Endothelial cell (in vitro differentiated cells): ENCODE results near the gene CCNYL1. TPM values are rescaled to one million over a fixed set of nuclear protein-coding genes. Genes with fewer than 3 reads are reported as not detected.

Experiments used
- DNase-seq: peaks from one replicate; pipeline ENCODE4 v3.0.0; 2021; ENCODE audit warnings: low spot score
- H3K27ac Mint-ChIP-seq: one replicate; pipeline ENCODE4 v1.8.0; 2021; ENCODE audit warnings: mixed read lengths, inconsistent platforms; ENCODE audit not compliant: unreplicated experiment
- H3K27me3 Mint-ChIP-seq: one replicate; pipeline ENCODE4 v1.8.0; 2021; ENCODE audit warnings: mild to moderate bottlenecking, moderate library complexity, mixed read lengths, inconsistent platforms; ENCODE audit not compliant: unreplicated experiment
- H3K36me3 Mint-ChIP-seq: one replicate; pipeline ENCODE4 v1.8.0; 2021; ENCODE audit warnings: mild to moderate bottlenecking, low read depth, mixed read lengths, inconsistent platforms; ENCODE audit not compliant: unreplicated experiment
- H3K4me1 Mint-ChIP-seq: one replicate; pipeline ENCODE4 v1.8.0; 2021; ENCODE audit warnings: mild to moderate bottlenecking, mixed read lengths, inconsistent platforms; ENCODE audit not compliant: unreplicated experiment
- H3K4me3 Mint-ChIP-seq: one replicate; pipeline ENCODE4 v1.8.0; 2021; ENCODE audit warnings: mild to moderate bottlenecking, mixed read lengths, inconsistent platforms; ENCODE audit not compliant: unreplicated experiment
- H3K9me3 Mint-ChIP-seq: one replicate; pipeline ENCODE4 v1.8.0; 2021; ENCODE audit warnings: mixed read lengths, inconsistent platforms; ENCODE audit not compliant: unreplicated experiment
- long read RNA-seq: library from polyadenylated mRNA; unstranded; transcript quantifications from one replicate; pipeline ENCODE4 v2.0.0, GENCODE V29; 2020; ENCODE audit not compliant: unreplicated experiment
- total RNA-seq: library from RNA; stranded (reverse); fragmentation: NEBNext Ultra II Directional; extraction: Animal tissue kit (Norgen Biotek cat#: 25700); gene quantifications from one replicate; pipeline ENCODE4 v1.2.1, GENCODE V29; 2021; ENCODE audit not compliant: unreplicated experiment
- TF ChIP-seq, protein P1 (sequence below): fragments of 200-600 bp; sonication (generic); IDR thresholded peaks from one replicate; pipeline ENCODE4 v1.5.0; 2021; ENCODE audit warnings: antibody characterized with exemption; ENCODE audit not compliant: unreplicated experiment

Gene CCNYL1
- 75.5 TPM for total RNA-seq
- long read RNA-seq, partial matches to known transcripts: 0 of 1 reads
- long read RNA-seq, other reads (novel, unspliced or antisense): 1 of 1 reads

DNA sequence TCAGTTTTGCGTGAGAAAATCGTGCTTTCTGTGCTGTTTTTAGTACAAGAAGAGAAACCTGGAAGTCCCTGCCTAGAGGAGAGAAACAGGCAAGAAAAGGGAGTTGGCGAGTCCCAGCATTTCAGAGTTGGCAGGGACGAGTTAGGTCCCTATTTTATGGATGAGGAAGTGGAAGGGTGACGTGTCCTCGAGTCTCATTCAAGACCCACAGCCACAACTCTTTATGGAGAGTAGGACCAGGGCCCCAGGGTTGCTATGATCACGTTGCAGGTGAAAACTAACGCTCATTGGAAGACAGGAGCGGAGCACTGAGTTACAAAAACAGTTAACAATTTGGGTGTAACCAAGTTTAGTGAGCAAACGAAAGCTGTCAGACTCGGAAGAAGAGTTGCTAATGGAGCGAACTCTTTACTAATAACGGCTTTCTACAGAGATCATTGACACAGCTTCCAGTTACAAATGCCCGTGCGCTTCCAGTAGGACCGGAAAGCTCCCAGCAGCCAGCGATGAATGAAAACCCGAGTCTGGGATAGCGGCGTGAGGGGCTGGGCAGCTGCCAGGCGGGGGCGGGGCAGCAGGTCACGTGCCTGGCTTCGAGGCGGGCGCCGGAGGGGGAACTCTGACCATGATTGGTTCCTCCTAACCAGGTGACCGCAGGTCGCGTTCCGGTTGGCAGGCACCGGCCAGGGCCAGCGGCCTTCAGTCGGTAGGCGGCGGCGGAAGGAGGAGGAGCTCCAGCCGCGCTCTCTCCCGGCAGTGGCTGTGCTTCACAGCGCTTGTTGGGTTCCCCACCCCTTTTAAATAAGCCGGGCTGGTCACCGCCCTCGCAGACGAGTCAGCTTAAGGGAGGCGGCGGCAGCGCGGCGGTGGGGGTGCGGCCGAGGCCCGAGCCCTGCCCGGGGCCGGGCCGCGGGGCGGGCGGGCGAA lies at the start of gene CCNYL1:
Gene CCNYL1, plus strand, starts transcription at position 827 of the 927 bp plus-strand sequence. CDS start 257 bp downstream, outside the sequence.
- Mint-ChIP-seq H3K4me1 (peaks cover 28% of the 10 kb centered on the region), H3K27me3 (peaks cover 9% of the 10 kb centered on the region), H3K36me3 (peaks cover 16% of the 10 kb centered on the region), H3K9me3 (no peaks in the 10 kb centered on the region), H3K4me3 (peak within 1 kb of the TSS; percentile 100), H3K27ac (peak within 1 kb of the TSS; percentile 96)
- TF ChIP-seq, protein P1, sequence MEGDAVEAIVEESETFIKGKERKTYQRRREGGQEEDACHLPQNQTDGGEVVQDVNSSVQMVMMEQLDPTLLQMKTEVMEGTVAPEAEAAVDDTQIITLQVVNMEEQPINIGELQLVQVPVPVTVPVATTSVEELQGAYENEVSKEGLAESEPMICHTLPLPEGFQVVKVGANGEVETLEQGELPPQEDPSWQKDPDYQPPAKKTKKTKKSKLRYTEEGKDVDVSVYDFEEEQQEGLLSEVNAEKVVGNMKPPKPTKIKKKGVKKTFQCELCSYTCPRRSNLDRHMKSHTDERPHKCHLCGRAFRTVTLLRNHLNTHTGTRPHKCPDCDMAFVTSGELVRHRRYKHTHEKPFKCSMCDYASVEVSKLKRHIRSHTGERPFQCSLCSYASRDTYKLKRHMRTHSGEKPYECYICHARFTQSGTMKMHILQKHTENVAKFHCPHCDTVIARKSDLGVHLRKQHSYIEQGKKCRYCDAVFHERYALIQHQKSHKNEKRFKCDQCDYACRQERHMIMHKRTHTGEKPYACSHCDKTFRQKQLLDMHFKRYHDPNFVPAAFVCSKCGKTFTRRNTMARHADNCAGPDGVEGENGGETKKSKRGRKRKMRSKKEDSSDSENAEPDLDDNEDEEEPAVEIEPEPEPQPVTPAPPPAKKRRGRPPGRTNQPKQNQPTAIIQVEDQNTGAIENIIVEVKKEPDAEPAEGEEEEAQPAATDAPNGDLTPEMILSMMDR: no peak
- DNase-seq: peak; percentile 98

DNA sequence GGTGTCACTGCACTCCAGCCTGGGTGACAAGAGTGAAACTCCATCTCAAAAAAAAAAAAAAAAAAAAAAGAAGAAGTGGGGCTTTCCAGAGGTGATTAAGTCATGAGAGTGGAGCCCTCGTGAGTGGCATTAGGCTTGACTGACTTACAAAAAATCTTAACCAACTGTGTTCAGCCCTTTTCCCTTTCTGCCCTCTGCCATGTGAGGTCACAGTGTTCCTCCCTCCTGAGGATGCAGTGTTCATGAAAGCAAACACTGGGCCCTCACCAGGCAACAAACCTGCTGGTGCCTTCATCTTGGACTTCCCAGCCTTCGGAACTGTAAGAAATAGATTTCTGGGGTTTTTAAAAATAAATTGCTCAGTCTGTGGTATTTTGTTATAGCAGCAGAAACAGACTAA lies 49.2 kb upstream of the CCNYL1 start:
- Mint-ChIP-seq H3K27ac (no peak overlapping the region), H3K36me3 (no peaks in the 10 kb centered on the region), H3K4me1 (peaks cover 3% of the 10 kb centered on the region), H3K27me3 (peaks cover 2% of the 10 kb centered on the region), H3K9me3 (no peaks in the 10 kb centered on the region), H3K4me3 (no peak overlapping the region)
- DNase-seq: no peak
- TF ChIP-seq, protein P1: no peak

DNA sequence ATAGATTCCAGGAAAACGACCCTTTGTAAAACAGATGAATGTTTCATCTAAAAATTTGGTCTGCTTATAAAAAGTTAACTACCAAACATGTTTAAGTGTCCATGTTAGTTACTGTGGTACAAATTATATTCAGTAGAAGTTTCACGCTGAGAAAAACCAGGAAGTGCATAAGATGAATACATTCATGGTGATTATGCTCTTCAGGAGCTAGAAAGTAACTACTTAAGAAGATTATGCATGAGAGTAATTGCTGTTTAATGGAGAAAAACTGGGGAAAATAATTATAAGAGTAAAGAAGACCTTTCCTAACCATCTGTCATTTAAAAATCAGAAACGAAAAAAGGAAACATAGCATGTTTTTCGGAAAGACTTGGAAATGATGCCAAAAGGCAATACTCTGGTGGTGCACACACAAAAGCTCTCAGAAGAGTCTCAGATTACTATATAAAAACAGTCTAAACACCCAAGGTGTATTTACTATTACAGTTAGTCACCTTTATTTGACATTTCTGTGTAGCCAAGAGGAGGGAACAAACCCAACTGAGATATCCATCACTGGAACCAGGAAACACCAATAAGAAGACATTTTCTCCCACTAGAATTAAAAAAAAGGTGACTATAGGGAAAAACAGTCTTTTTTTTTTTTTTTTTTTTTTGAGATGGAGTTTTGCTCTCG lies 47.4 kb upstream of the CCNYL1 start:
- H3K9me3 Mint-ChIP-seq: no peaks in the 10 kb centered on the region
- H3K4me1 Mint-ChIP-seq: peaks cover 3% of the 10 kb centered on the region
- no peak overlapping the region for H3K27ac Mint-ChIP-seq
- H3K36me3 Mint-ChIP-seq: no peaks in the 10 kb centered on the region
- peaks cover 2% of the 10 kb centered on the region for H3K27me3 Mint-ChIP-seq
- TF ChIP-seq, protein P1: no peak
- no peak for DNase-seq
- no peak overlapping the region for H3K4me3 Mint-ChIP-seq

DNA sequence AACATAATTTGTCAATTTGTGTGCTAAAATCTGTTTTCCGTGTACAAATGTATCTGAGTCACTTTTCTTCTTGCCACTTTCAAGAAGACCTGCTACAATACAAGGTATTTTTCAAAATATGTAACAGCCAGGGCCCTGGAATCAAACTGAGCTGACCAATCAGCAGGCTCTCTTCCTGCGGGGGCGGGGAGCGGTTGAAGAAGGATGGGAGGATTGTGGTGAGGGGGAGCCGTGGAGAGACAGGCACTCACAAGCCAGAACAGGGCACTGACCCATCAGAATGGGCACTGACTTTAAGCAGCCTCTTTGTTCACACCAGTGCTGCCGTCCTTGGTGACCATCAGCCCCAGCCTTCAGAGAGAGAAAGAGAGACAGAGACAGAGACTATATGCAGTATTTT lies 40.6 kb upstream of the CCNYL1 start:
- H3K36me3 Mint-ChIP-seq: no peaks in the 10 kb centered on the region
- H3K4me1 Mint-ChIP-seq: peaks cover 8% of the 10 kb centered on the region
- TF ChIP-seq, protein P1: no peak
- H3K27me3 Mint-ChIP-seq: peaks cover 1% of the 10 kb centered on the region
- H3K27ac Mint-ChIP-seq: no peak overlapping the region
- H3K9me3 Mint-ChIP-seq: no peaks in the 10 kb centered on the region
- no peak overlapping the region for H3K4me3 Mint-ChIP-seq
- no peak for DNase-seq
